Pancreas (tissue), 10 donors: ENCODE data around the gene BSPRY. TPM values are rescaled to one million over a fixed set of nuclear protein-coding genes. Genes with fewer than 3 reads are reported as not detected.
"Not testable (repeated sequence)": the region's sequence is repeated elsewhere in the genome, so short reads cannot be mapped to it uniquely, and the experiment has no call there.

Experiments
- ATAC-seq, 4 donors: fragments of 200-7000 bp; cut with Tn5 transposase; one replicate each; pipeline versions ENCODE4 v1.8.0 to v1.9.1; 2020; ENCODE audit warnings: mild to moderate bottlenecking in 4 of 4, moderate library complexity in 4 of 4
- DNase-seq, 6 donors: peaks; one replicate each; pipeline ENCODE4 v3.0.0-alpha.2; 2020
- FAIRE-seq: peaks from 2 replicates; lab custom pipeline; 2012; peaks lifted over from hg19 to GRCh38; lab: Jason Lieb, UNC
- H3K27ac ChIP-seq, 4 donors: fragments of 200-600 bp; sonication (generic); 1 replicate in 3 of 4; 2 replicates in 1 of 4; pipeline versions ENCODE4 v1.5.0 to v1.8.0; 2020
- H3K27me3 ChIP-seq, 4 donors: fragments of 200-600 bp; one replicate each; pipeline ENCODE4 v1.8.0; 2021
- H3K36me3 ChIP-seq, 3 donors: fragments of 200-600 bp; sonication (generic) in 1 of 3; one replicate each; pipeline versions ENCODE4 v1.5.0 to v1.8.0; 2020 to 2021
- H3K4me1 ChIP-seq, 3 donors: fragments of 200-600 bp; one replicate each; pipeline ENCODE4 v1.8.0; 2021
- H3K4me3 ChIP-seq, 4 donors: fragments of 200-600 bp; sonication (generic) in 2 of 4; one replicate each; pipeline versions ENCODE4 v1.5.0 to v1.8.0; 2020 to 2021
- H3K9me3 ChIP-seq, 4 donors: fragments of 200-600 bp; one replicate each; pipeline ENCODE4 v1.8.0; 2021
- CTCF ChIP-seq, 4 donors: fragments of 200-600 bp; sonication (generic) in 3 of 4; IDR thresholded peaks; one replicate each; pipeline versions ENCODE4 v1.5.0 to v1.8.0; 2021; ENCODE audit warnings: antibody characterized with exemption in 4 of 4
- WGBS, 2 donors: extraction: QIAGEN DNeasy Blood & Tissue Kit; methylation state at CpG; one replicate each; pipeline ENCODE4 v1.1.7; 2013; 5-methylcytosine and 5-hydroxymethylcytosine counted together
- intact Hi-C, 3 donors: fragments of 100-400 bp; cut with DNase I; formaldehyde crosslinking; loops; one replicate each; pipeline versions ENCODE4 v1.11.1 to v1.14.2; 2022
- polyA plus RNA-seq, 2 donors: library from polyadenylated mRNA; stranded (reverse); fragments of 200-250 nt; gene quantifications; one replicate each; pipeline ENCODE4 v1.2.3, GENCODE V29; 2013
- total RNA-seq, 6 donors: library from RNA; stranded (reverse); fragmentation: NEBNext Ultra II Directional in 4 of 6; extraction: Animal tissue kit (Norgen Biotek cat#: 25700) in 4 of 6; gene quantifications; one replicate each; pipeline versions ENCODE4 v1.2.1 to v1.2.4, GENCODE V29; 2021 to 2023
- donor health status: healthy with polysubstance abuse.
- donor health status: DM: no; HTN: no; CAD: no; lungs with moderate emphysema.
- donor health status: DM: no; HTN: no; CAD: no.
- donor health status: control.
- donor health status: control.
- donor health status: Bipolar disorder and iron deficiency.
- donor health status: DM: yes; HTN: yes; CAD: no.
- donor health status: DM: no; HTN: no; CAD: no.
- donor health status: DM: no; HTN: no; CAD: no.
- donor health status: DM: yes; HTN: yes; CAD: no.

Gene BSPRY
- total and polyA plus RNA-seq, 8 donors, result 12.5 to 35.9 (median 21.3) TPM

DNA sequence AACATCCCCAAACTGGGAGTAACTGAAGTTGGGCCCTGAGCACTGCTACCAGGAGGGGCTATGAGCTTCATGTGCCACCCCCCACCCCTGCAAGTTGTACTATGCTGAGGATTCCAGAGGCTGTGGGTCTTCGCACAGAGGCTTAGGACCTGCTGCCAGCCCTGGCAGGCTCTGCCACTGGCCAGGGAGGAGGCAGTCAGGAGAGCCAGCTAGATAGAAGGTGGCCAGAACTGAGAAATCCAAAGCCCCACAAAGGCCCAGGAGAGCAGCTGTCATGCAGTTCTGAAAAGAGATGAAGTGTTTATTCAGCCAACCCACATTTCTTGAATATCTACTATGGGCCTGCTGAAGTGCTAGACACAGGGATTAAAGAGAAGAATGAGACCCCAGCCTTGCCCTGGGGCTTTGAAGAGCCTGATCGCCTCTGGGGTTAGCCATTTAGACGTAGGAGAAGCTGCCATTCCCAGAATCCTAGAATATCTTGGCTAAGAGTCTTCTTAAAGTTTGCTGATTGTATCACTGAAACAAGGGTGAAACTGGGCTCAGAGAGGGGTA is 50.4 kb downstream of the BSPRY start:
- DNase-seq (peak in 2 of 6 donors; percentile 19 to 33), ATAC-seq (no peak), FAIRE-seq (no peak)
- WGBS, 2 donors, result 20 to 26% methylated on average over 3 of the region's 3 CpGs
- Histone ChIP-seq H3K4me3 (peak overlapping the region in 3 of 4 donors; percentile 59 to 78 (median 73)), H3K9me3 (no peaks in the 10 kb centered on the region), H3K27me3 (no peaks in the 10 kb centered on the region), H3K4me1 (peaks cover 34 to 44% (median 39%) of the 10 kb centered on the region in 3 donors), H3K27ac (peak overlapping the region; percentile 16 to 78 (median 64)), H3K36me3 (no peaks in the 10 kb centered on the region)
- TF ChIP-seq CTCF (IDR thresholded peaks at IDR 0.05), result no peak
- intact Hi-C loops, result loop anchor here in 2 of 3 donors (10.0 kb wide), 2 partner anchors 55 to 95 kb away; partner anchors contain the start of genes BSPRY (in 2 of the 2), WDR31 (in 2 of the 2) and RNF183 (in 1 of the 2)

DNA sequence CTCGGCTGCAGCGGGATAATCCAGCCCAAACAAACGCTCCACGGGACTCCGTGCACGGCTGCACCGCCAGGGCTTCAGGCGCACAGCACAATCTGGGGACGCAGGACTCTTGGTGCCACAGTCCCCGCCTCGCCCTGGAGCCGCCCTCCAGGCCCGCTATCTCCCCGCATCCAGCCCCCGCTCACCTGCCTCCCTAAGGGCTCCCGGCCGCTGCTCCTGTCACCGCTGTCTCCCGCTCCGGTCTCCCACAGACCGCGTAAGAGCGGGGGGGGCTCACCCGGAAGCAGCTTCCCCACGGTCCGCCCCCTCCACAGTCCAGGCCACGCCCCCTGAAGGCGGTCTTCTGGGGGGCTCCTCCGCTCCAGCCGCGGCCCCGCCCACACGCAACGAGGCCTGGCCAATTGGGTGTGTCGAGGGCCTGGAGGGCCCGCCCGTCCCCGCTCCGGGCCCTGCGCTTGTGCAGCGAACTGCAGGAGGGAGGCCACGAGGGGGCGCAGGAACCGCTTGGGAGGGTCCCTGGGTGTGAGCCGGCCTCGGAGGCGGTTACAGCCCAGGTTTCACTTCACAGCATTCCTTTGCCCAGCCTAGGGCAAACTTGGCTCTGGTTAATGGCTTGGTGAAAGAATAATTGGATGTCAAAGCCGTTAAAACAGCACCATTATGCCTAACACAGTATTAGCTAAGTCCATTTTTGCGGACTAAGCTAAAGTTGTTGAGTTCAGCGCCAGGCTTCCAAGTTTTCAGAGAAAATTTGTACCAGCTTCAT is 51.9 kb downstream of the BSPRY start, which contains the start of gene ALAD:
ALAD (minus strand) TSS at position 258 of the 766 bp plus-strand sequence. CDS start 7,725 bp downstream, outside the sequence.
- H3K36me3 ChIP-seq, result no peaks in the 10 kb centered on the region
- H3K4me3 ChIP-seq, result peak within 1 kb of the TSS; percentile 59 to 79 (median 76)
- H3K4me1 ChIP-seq, result peaks cover 26 to 34% (median 33%) of the 10 kb centered on the region in 3 donors
- DNase-seq (peak; percentile 99 to 100 (median 100)), ATAC-seq (peak; percentile 95 to 99 (median 97)), FAIRE-seq (peak; percentile 78)
- intact Hi-C loops, result loop anchor here in 1 of 3 donors (10.0 kb wide), 1 partner anchor 96 kb away; the partner anchor contains the start of gene RNF183
- H3K27me3 ChIP-seq, result no peaks in the 10 kb centered on the region
- peak within 1 kb of the TSS; percentile 58 to 78 (median 64) for H3K27ac ChIP-seq
- no peaks in the 10 kb centered on the region for H3K9me3 ChIP-seq
- TF ChIP-seq CTCF (IDR thresholded peaks at IDR 0.05), result peak; percentile 93 to 97 (median 96)
- 1 to 2% methylated on average over 45 to 50 of the region's 50 CpGs for WGBS, 2 donors

- no peak for TF ChIP-seq CTCF (IDR thresholded peaks at IDR 0.05)
- ATAC-seq, result no peak
- 44 to 61% methylated on average over 2 of the region's 2 CpGs for WGBS, 2 donors
- peaks cover 16 to 17% (median 17%) of the 10 kb centered on the region in 3 donors for H3K4me1 ChIP-seq
- no peaks in the 10 kb centered on the region for H3K9me3 ChIP-seq
- H3K4me3 ChIP-seq, result no peak overlapping the region
- H3K27me3 ChIP-seq, result no peaks in the 10 kb centered on the region
- H3K27ac ChIP-seq, result no peak overlapping the region
- no peak for DNase-seq
- intact Hi-C loops, result loop anchor here in 1 of 3 donors (10.0 kb wide), 1 partner anchor 99 kb away; the partner anchor contains the start of gene RNF183
- peaks cover 0 to 4% (median 3%) of the 10 kb centered on the region in 3 donors for H3K36me3 ChIP-seq
- no peak for FAIRE-seq
Measured at GRCh38 chr9:113403646-113404045, 54.3 kb downstream of the BSPRY start.

- FAIRE-seq, H3K9me3 ChIP-seq, H3K27me3 ChIP-seq, ATAC-seq, DNase-seq, H3K4me3 ChIP-seq, H3K36me3 ChIP-seq: not testable (repeated sequence)
- Histone ChIP-seq H3K27ac (peak overlapping the region in 2 of 4 donors; percentile 34 to 41), H3K4me1 (peaks cover 7 to 13% (median 9%) of the 10 kb centered on the region in 3 donors)
- intact Hi-C loops, result loop anchor here in 2 of 3 donors (5.0 to 10.0 kb wide), 2 partner anchors 99 to 102 kb away; partner anchors contain the start of gene RNF183 (in 1 of the 2)
- 73 to 84% methylated on average over 9 of the region's 9 CpGs for WGBS, 2 donors
Measured at GRCh38 chr9:113406353-113406752, 57.0 kb downstream of the BSPRY start.
